Osteocyte (in vitro differentiated cells): ENCODE measurements around the gene PFDN2. TPM values are rescaled to one million over a fixed set of nuclear protein-coding genes. Genes with fewer than 3 reads are reported as not detected.
A peak's percentile ranks its signal among the peaks of the same experiment; 100 is the strongest.

Source experiments
- DNase-seq: peaks from one replicate; pipeline ENCODE4 v3.0.0; 2021; ENCODE audit warnings: mixed read lengths; ENCODE audit not compliant: unreplicated experiment; ENCODE audit errors: extremely low spot score
- H3K27ac Mint-ChIP-seq: one replicate; pipeline ENCODE4 v1.8.0; 2021; ENCODE audit warnings: mild to moderate bottlenecking, mixed read lengths; ENCODE audit not compliant: unreplicated experiment
- H3K27me3 Mint-ChIP-seq: one replicate; pipeline ENCODE4 v1.8.0; 2021; ENCODE audit warnings: mixed read lengths; ENCODE audit not compliant: unreplicated experiment
- H3K36me3 Mint-ChIP-seq: one replicate; pipeline ENCODE4 v1.8.0; 2021; ENCODE audit warnings: mixed read lengths; ENCODE audit not compliant: unreplicated experiment
- H3K4me1 Mint-ChIP-seq: one replicate; pipeline ENCODE4 v1.8.0; 2021; ENCODE audit warnings: mixed read lengths; ENCODE audit not compliant: unreplicated experiment
- H3K4me3 Mint-ChIP-seq: one replicate; pipeline ENCODE4 v1.8.0; 2021; ENCODE audit warnings: mild to moderate bottlenecking, moderate library complexity, mixed read lengths; ENCODE audit not compliant: unreplicated experiment
- H3K9me3 Mint-ChIP-seq: one replicate; pipeline ENCODE4 v1.8.0; 2021; ENCODE audit warnings: mixed read lengths; ENCODE audit not compliant: unreplicated experiment
- CTCF ChIP-seq: fragments of 200-600 bp; sonication (generic); IDR thresholded peaks from 2 replicates; pipeline ENCODE4 v1.5.0; 2021; ENCODE audit warnings: antibody characterized with exemption, mild to moderate bottlenecking, moderate library complexity
- long read RNA-seq: library from polyadenylated mRNA; unstranded; transcript quantifications from one replicate; pipeline ENCODE4 v2.0.0, GENCODE V29; 2021
- total RNA-seq: library from RNA; stranded (reverse); gene quantifications from 2 replicates; pipeline ENCODE4 v1.2.1, GENCODE V29; 2021

PFDN2 gene
- 48.9 and 49.2 TPM in 2 replicates for total RNA-seq
- long read RNA-seq, transcript PFDN2-201 (4 exons, 677 nt), result major isoform, 9 of 10 reads
- long read RNA-seq, partial matches to known transcripts, result 1 of 10 reads
- long read RNA-seq, other reads (novel, unspliced or antisense), result 0 of 10 reads

DNA sequence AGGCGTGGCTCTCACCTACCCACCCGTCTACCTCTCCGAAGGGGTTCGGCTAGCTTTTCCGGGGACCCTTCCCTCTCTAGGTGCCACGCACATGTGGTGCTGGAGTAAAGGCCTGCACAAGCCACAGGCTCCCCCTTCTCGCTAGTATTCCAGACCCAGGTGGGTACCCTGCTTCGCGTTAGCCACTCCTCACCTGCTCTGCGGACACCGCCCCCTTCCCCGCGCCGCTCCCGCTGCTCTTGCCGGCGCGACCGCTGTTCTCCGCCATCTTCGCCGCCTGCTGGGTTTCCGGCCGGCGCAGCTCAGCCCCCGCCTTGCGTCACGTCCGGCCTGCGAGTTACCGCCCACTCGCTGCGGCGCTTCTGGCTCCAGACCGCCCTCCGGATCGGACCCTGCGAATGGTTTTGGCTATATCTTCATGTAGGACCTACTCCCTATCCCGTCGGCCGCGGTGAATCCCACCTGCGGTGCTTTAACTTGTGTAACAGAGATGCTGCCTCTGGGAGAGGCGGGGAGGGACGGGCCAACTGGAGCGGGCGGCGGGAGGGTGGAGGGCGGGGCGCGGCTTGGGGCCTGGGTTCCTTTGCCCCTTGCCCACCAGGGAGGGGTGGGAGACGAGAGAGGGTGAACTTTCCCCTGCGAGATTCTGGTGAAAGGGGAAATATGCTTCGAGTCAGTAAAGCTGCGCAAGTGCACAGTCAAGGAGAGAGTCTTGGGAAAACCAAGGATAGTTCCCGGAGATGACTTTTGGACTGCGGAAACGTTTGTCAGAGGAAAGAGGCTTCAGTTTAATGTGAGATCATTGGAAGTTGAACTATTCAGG is at the start of gene PFDN2, which contains the start of gene NIT1:
Gene PFDN2, minus strand, starts transcription at position 279 of the 823 bp plus-strand sequence. Its CDS starts 11 bp downstream, at position 268.
Gene NIT1, plus strand, starts transcription at position 347 of the 823 bp plus-strand sequence. Its CDS starts 72 bp downstream, at position 419.
- no peaks in the 10 kb centered on the region for H3K9me3 Mint-ChIP-seq
- H3K36me3 Mint-ChIP-seq, result peaks cover 25% of the 10 kb centered on the region
- no peaks in the 10 kb centered on the region for H3K27me3 Mint-ChIP-seq
- H3K4me1 Mint-ChIP-seq, result peaks cover 48% of the 10 kb centered on the region
- no peak for TF ChIP-seq CTCF
- DNase-seq, result peak; percentile 94
- peak within 1 kb of the TSS; percentile 94 for H3K4me3 Mint-ChIP-seq
- H3K27ac Mint-ChIP-seq, result peak within 1 kb of the TSS; percentile 94

- H3K4me1 Mint-ChIP-seq, result peaks cover 29% of the 10 kb centered on the region
- peaks cover 25% of the 10 kb centered on the region for H3K36me3 Mint-ChIP-seq
- no peaks in the 10 kb centered on the region for H3K9me3 Mint-ChIP-seq
- H3K4me3 Mint-ChIP-seq, result peak overlapping the region; percentile 90
- H3K27me3 Mint-ChIP-seq, result no peaks in the 10 kb centered on the region
- no peak for DNase-seq
- peak overlapping the region; percentile 100 for H3K27ac Mint-ChIP-seq
- TF ChIP-seq CTCF, result no peak
Measured at GRCh38 chr1:161166669-161167548, 49.1 kb upstream of the PFDN2 start.

DNA sequence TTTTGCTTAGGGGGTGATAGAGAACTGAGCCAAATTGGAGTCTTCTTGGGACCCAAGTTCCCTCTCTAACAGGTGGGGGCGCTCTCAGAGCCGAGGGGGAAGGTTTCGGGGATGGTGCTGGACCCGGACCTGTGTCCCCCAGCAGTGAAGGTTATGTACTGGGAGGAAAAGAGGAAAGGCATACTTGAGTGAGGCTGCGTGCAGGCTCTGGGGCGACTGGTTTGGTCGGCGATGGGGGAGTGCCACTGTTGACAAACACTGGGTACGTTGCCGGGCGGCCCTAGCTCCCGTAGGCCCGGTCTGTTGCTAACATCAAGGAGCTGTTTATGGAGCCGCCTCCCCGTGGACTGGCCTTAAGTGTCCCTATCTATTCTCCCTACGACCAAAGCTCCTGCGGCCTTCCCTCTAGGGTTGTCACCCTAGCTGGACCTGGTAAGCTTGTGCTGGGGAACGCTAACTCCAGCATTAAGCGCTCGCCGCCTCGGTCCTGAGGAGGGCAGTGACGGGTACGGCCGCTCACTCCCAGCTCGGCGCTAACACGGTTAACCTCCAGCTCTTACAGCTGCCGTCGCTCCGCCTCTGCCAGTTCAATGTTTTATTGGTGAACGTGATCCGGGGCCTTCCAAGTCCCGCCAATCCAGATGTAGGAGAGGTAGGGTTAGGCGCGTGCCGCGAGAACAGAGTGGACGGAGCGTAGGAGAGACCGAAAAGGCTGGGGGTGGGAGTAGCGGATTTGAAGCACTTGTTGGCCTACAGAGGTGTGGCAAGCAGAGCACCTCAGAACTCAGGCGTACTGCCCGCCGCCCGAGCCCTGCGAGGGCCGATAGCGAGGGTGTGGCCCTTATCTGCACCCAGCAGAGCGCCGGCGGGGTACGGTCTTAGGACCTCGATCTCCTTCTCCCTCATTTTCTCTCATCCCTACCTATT is 48.2 kb upstream of the PFDN2 start, which contains the start of gene PPOX:
Gene PPOX, plus strand, starts transcription at position 685 of the 927 bp plus-strand sequence. CDS start 422 bp downstream, outside the sequence.
- DNase-seq, result peak; percentile 97
- Mint-ChIP-seq H3K4me1 (peaks cover 34% of the 10 kb centered on the region), H3K4me3 (peak within 1 kb of the TSS; percentile 90), H3K9me3 (no peaks in the 10 kb centered on the region), H3K27ac (peak within 1 kb of the TSS; percentile 100), H3K36me3 (peaks cover 19% of the 10 kb centered on the region), H3K27me3 (no peaks in the 10 kb centered on the region)
- TF ChIP-seq CTCF, result peak; percentile 61

DNA sequence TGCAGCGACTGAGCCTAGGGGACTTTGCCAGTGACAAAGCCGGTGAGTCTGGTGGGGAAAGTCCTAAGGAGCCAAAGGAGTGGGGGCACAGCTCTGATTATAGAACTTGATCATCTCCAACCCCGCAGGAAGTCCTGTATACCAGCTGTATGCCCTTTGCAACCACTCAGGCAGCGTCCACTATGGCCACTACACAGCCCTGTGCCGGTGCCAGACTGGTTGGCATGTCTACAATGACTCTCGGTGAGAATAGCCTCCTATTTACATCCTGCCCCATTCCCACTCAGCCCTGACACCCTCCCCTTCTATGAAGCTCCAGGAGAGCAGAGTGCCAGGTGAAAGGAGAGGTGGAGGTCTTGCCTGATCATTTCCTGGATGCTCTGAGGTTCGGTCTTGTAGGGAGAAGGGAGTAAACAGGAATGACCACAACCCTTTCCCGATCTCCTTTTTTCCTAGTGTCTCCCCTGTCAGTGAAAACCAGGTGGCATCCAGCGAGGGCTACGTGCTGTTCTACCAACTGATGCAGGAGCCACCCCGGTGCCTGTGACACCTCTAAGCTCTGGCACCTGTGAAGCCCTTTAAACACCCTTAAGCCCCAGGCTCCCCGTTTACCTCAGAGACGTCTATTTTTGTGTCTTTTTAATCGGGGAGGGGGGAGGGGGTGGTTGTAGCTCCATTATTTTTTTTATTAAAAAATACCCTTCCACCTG is 47.2 kb upstream of the PFDN2 start:
- peak overlapping the region; percentile 100 for H3K27ac Mint-ChIP-seq

More for the DNA sequence above, 47.2 kb upstream of the PFDN2 start:
- H3K9me3 Mint-ChIP-seq, result no peaks in the 10 kb centered on the region
- H3K4me3 Mint-ChIP-seq, result peak overlapping the region; percentile 48
- peaks cover 16% of the 10 kb centered on the region for H3K36me3 Mint-ChIP-seq
- no peak for DNase-seq
- no peak for TF ChIP-seq CTCF
- H3K27me3 Mint-ChIP-seq, result no peaks in the 10 kb centered on the region
- peaks cover 38% of the 10 kb centered on the region for H3K4me1 Mint-ChIP-seq
